Right lobe of liver (tissue), 6 donors: ENCODE results near the gene SPIRE2. TPM values are rescaled to one million over a fixed set of nuclear protein-coding genes. Genes with fewer than 3 reads are reported as not detected.
"Not testable (repeated sequence)": the region's sequence is repeated elsewhere in the genome, so short reads cannot be mapped to it uniquely, and the experiment has no call there.

Source experiments
- ATAC-seq, 4 donors: fragments of 200-7000 bp; cut with Tn5 transposase; one replicate each; pipeline ENCODE4 v1.9.1; 2020; ENCODE audit warnings: mild to moderate bottlenecking in 4 of 4, moderate library complexity in 4 of 4
- DNase-seq, 3 donors: peaks; one replicate each; pipeline ENCODE4 v3.0.0-alpha.2; 2020
- H3K27ac ChIP-seq, 3 donors: fragments of 200-600 bp; one replicate each; pipeline ENCODE4 v1.8.0; 2022
- H3K27me3 ChIP-seq, 2 donors: fragments of 200-600 bp; one replicate each; pipeline ENCODE4 v1.8.0; 2022
- H3K36me3 ChIP-seq, 4 donors: fragments of 200-600 bp; sonication (generic) in 1 of 4; one replicate each; pipeline versions ENCODE4 v1.5.1 to v1.8.0; 2017 to 2022; ENCODE audit warnings: control low read depth in 1 of 4
- H3K4me1 ChIP-seq, 4 donors: fragments of 200-600 bp; sonication (generic) in 1 of 4; one replicate each; pipeline versions ENCODE4 v1.5.1 to v1.8.0; 2017 to 2022; ENCODE audit warnings: control low read depth in 1 of 4
- H3K4me3 ChIP-seq, 3 donors: fragments of 200-600 bp; one replicate each; pipeline ENCODE4 v1.8.0; 2022
- H3K9me3 ChIP-seq, 4 donors: fragments of 200-600 bp; sonication (generic) in 1 of 4; one replicate each; pipeline versions ENCODE4 v1.5.1 to v1.8.0; 2017 to 2022; ENCODE audit warnings: control low read depth in 1 of 4
- CTCF ChIP-seq, 4 donors: fragments of 200-600 bp in 3 of 4; fragments of 450-650 bp in 1 of 4; IDR thresholded peaks; one replicate each; pipeline versions ENCODE4 v1.5.1 to v1.8.0; 2016 to 2022; ENCODE audit warnings: antibody characterized with exemption in 4 of 4, mild to moderate bottlenecking in 2 of 4
- POLR2A ChIP-seq: fragments of 450-650 bp; IDR thresholded peaks from one replicate; pipeline ENCODE4 v1.6.1; 2017; ENCODE audit warnings: antibody characterized with exemption, mild to moderate bottlenecking
- WGBS: methylation state at CpG from one replicate; pipeline ENCODE4 v1.1.6; 2018; ENCODE audit warnings: low coverage, low lambda C conversion rate; ENCODE audit not compliant: insufficient coverage; ENCODE audit errors: missing lambda C conversion rate; 5-methylcytosine and 5-hydroxymethylcytosine counted together
- intact Hi-C, 2 donors: fragments of 100-400 bp; cut with DNase I; formaldehyde crosslinking; loops; one replicate each; pipeline versions ENCODE4 v1.11.2 to v1.14.1; 2022
- total RNA-seq, 6 experiments: library from RNA; depleted of rRNA in 2 of 6; stranded (reverse); fragments of >200 nt in 2 of 6; fragmentation: NEBNext Ultra II Directional in 3 of 6; extraction: Animal tissue kit (Norgen Biotek cat#: 25700) in 3 of 6; gene quantifications; one replicate each; pipeline versions ENCODE4 v1.1.0 to v1.2.4, GENCODE V29; 2016 to 2023
- donor health status: DM: no; HTN: yes; CAD: no.
- donor health status: DM: no; HTN: no; CAD: no.
- donor health status: DM: no; HTN: no; CAD: no.
- donor health status: DM: no; HTN: yes; CAD: no.
- donor health status: DM: no; HTN: yes; CAD: no.

Gene SPIRE2
- total RNA-seq, 6 experiments from 2014 or later, result 4.8 to 7.8 (median 6.1) TPM

- H3K4me1 ChIP-seq, result peaks cover 0 to 16% (median 2%) of the 10 kb centered on the region in 4 donors
- no peak overlapping the region for H3K4me3 ChIP-seq
- no peak for DNase-seq
- TF ChIP-seq POLR2A, result no peak
- no peak for TF ChIP-seq CTCF (IDR thresholded peaks at IDR 0.05)
- no peak for ATAC-seq
- intact Hi-C loops, result no loop called here
- WGBS, result 80% methylated on average over 18 of the region's 23 CpGs
- H3K9me3 ChIP-seq, result no peaks in the 10 kb centered on the region
- no peak overlapping the region for H3K27ac ChIP-seq
- H3K27me3 ChIP-seq, result no peaks in the 10 kb centered on the region
- H3K36me3 ChIP-seq, result no peaks in the 10 kb centered on the region
Measured at GRCh38 chr16:89821438-89822187, 6.7 kb upstream of the SPIRE2 start.

GRCh38 chr16:89822188-89823086 lies 5.8 kb upstream of the SPIRE2 start:
- no peaks in the 10 kb centered on the region for H3K27me3 ChIP-seq
- no peaks in the 10 kb centered on the region for H3K36me3 ChIP-seq
- H3K27ac ChIP-seq, result no peak overlapping the region
- no peaks in the 10 kb centered on the region for H3K9me3 ChIP-seq
- TF ChIP-seq POLR2A (no peak), CTCF (IDR thresholded peaks at IDR 0.05) (no peak)
- intact Hi-C loops, result no loop called here
- no peak overlapping the region for H3K4me3 ChIP-seq
- peaks cover 0 to 11% (median 2%) of the 10 kb centered on the region in 4 donors for H3K4me1 ChIP-seq
- DNase-seq, result no peak
- 80% methylated on average over 6 of the region's 19 CpGs for WGBS
- ATAC-seq, result peak in 2 of 4 donors; percentile 13 to 24

DNA sequence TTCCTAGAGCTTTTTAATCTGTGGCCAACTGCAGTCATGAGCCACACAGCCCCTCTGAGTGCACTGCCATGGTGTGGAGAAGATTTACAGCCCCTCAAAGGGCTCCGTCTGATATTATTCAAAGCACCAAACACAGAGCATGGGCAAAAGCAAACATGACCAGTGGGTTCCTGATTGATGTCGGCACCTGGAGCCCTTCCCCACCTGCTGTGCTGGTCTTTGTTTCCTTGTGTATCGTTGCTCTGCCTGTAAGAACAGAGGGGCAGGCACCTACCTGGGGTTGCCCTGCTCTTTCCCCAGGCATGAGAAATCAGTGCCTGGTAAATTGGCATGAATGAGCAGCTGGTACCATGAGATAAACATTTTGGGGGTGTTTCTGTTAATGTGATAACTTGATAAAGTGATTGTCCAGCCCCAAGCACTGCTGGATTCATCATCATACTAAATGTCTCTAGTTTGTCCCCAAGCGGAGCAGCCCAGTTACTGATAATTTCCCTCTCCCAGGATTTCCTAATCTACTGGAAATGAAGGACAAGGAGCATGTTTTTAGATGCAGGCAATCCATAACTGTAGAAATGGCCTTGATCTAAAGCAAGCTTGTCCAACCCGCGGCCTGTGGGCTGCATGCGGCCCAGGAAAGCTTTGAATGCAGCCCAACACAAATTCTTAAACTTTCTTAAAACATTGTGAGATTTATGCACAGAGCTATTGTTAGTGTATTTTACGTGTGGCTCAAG lies 5.0 kb upstream of the SPIRE2 start:
- H3K4me1 ChIP-seq, result peaks cover 0 to 7% (median 0%) of the 10 kb centered on the region in 4 donors
- intact Hi-C loops, result no loop called here
- ATAC-seq (no peak), DNase-seq (no peak)
- no peaks in the 10 kb centered on the region for H3K27me3 ChIP-seq
- no peak overlapping the region for H3K4me3 ChIP-seq
- TF ChIP-seq CTCF (IDR thresholded peaks at IDR 0.05) (no peak), POLR2A (no peak)
- H3K9me3 ChIP-seq, result no peaks in the 10 kb centered on the region
- no peaks in the 10 kb centered on the region for H3K36me3 ChIP-seq
- no peak overlapping the region for H3K27ac ChIP-seq
- WGBS, result 87% methylated on average over 6 of the region's 8 CpGs

GRCh38 chr16:89823824-89824148 lies 4.5 kb upstream of the SPIRE2 start:
- H3K27me3 ChIP-seq, ATAC-seq, H3K36me3 ChIP-seq, H3K27ac ChIP-seq, H3K4me1 ChIP-seq, DNase-seq, H3K4me3 ChIP-seq, intact Hi-C loops, H3K9me3 ChIP-seq: not testable (repeated sequence)
- WGBS, result 35% methylated on average over 5 of the region's 5 CpGs
